KOPT-K1 (cell line): Measurements from ENCODE around the gene MON1A.
"Not testable (repeated sequence)": the region's sequence is repeated elsewhere in the genome, so short reads cannot be mapped to it uniquely, and the experiment has no call there.

Source experiments
- H3K27ac ChIP-seq: fragments of 200-600 bp; sonication (generic); 2 replicates; pipeline ENCODE4 v1.5.1; 2016; ENCODE audit warnings: antibody characterized with exemption, mild to moderate bottlenecking, low read depth, low read length; ENCODE audit not compliant: poor library complexity, severe bottlenecking
- H3K36me3 ChIP-seq: fragments of 200-600 bp; sonication (generic); 2 replicates; pipeline ENCODE4 v1.5.1; 2017; ENCODE audit warnings: antibody characterized with exemption, mild to moderate bottlenecking, low read length, moderate library complexity; ENCODE audit not compliant: insufficient read depth
- H3K9me3 ChIP-seq: fragments of 200-600 bp; sonication (generic); 2 replicates; pipeline ENCODE4 v1.5.1; 2017; ENCODE audit warnings: antibody characterized with exemption, low read length, mild to moderate bottlenecking; ENCODE audit not compliant: insufficient read depth, poor library complexity, severe bottlenecking

Gene MON1A

DNA sequence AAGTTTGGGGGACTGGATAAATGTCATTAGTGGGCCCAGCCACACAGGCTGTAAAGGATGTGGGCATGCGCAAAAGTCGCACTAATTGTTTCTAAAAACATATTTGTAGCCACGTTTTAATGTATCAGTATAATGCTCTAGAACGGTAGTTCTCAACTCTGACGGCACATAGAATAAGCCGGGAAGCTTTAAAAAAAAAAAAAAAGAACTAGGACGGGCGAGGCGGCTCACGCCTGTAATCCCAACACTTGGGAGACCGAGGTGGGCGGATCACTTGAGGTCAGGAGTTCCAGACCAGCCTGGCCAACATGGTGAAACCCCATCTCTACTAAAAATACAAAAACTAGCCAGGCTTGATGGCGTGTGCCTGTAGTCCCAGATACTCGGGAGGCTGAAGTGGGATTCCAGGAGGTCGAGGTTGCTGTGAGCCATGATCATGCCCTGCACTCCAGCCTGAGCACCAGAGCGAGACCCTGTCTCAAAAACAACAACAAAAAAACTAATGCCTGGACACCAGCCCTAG lies 618 bp upstream of the MON1A start:
- Histone ChIP-seq H3K27ac (peak overlapping the region; percentile 73), H3K36me3 (no peaks in the 10 kb centered on the region), H3K9me3 (no peaks in the 10 kb centered on the region)

- no peaks in the 10 kb centered on the region; the same call in 1 of the 2 replicates for H3K36me3 ChIP-seq
- no peaks in the 10 kb centered on the region for H3K9me3 ChIP-seq
- H3K27ac ChIP-seq, result no peak overlapping the region
Observed at GRCh38 chr3:49928481-49929017, 1.1 kb downstream of the MON1A start.

GRCh38 chr3:49927798-49928197 lies 1.8 kb downstream of the MON1A start:
- no peaks in the 10 kb centered on the region for H3K9me3 ChIP-seq
- no peaks in the 10 kb centered on the region; the same call in 1 of the 2 replicates for H3K36me3 ChIP-seq
- no peak overlapping the region for H3K27ac ChIP-seq

DNA sequence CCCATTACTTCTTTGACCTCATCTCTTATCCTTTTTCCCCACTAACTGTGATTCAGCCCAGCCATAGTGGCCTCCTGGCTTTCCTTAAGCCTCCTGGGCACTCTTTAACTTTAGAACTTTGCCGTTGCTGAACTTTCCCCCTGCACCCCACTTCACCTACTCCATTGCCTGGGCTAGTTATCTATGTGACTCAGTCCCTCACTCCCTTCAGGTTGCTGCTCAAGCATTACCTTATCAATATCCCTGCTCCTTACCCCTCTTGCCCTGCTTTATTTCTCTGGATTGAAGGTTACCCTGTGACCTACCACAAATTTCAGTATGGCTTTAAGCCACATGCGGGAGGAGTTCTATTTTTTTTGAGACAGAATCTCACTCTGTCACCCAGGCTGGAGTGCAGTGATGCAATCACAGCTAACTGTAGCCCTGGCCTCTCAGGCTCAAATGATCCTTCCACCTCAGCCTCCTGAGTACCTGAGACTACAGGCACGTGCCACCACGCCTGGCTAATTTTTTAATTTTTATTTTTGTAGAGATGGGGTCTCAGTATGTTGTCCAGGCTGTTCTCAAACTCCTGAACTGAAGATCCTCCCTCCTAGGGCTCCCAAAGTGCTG lies 3.4 kb downstream of the MON1A start:
- Histone ChIP-seq H3K36me3 (no peaks in the 10 kb centered on the region; the same call in 1 of the 2 replicates), H3K27ac (no peak overlapping the region), H3K9me3 (no peaks in the 10 kb centered on the region)

GRCh38 chr3:49925485-49925884 lies 4.1 kb downstream of the MON1A start:
- Histone ChIP-seq H3K27ac (no peak overlapping the region), H3K36me3 (no peaks in the 10 kb centered on the region; the same call in 1 of the 2 replicates), H3K9me3 (no peaks in the 10 kb centered on the region)

- H3K36me3 ChIP-seq, result no peaks in the 10 kb centered on the region; the same call in 1 of the 2 replicates
- no peaks in the 10 kb centered on the region for H3K9me3 ChIP-seq
- no peak overlapping the region for H3K27ac ChIP-seq
Observed at GRCh38 chr3:49924683-49925082, 4.9 kb downstream of the MON1A start.

DNA sequence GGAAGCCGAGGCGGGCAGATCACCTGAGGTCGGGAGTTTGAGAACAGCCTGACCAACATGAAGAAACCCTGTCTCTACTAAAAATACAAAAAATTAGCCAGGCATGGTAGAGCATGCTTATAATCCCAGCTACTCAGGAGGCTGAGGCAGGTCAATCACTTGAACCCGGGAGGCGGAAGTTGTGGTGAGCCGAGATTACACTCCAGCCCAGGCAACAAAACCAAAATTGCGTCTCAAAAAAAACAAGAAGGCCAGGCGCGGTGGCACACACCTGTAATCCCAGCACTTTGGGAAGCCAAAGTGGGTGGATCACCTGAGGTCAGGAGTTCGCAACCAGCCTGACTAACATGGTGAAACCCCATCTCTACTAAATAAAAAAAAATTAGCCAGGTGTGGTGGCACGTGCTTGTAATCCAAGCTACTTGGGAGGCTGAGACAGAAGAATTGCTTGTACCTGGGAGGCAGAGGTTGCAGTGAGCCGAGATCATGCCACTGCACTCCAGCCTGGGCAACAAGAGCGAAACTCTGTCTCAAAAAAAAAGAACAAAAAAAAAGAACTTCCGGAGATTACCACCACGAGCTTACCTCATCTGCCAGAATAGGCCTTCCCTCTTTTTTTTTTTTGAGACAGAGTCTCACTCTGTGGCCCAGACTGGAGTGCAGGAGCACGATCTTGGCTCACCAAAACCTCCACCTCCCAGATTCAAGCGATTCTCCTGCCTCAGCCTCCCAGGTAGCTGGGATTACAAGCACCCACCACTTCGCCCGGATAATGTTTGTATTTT lies 11.6 kb downstream of the MON1A start:
- H3K36me3 ChIP-seq, H3K27ac ChIP-seq, H3K9me3 ChIP-seq: not testable (repeated sequence)

GRCh38 chr3:49916686-49917085 lies 12.9 kb downstream of the MON1A start:
- Histone ChIP-seq H3K36me3 (peaks cover 10% of the 10 kb centered on the region; the same call in 1 of the 2 replicates), H3K9me3 (no peaks in the 10 kb centered on the region), H3K27ac (no peak overlapping the region)

DNA sequence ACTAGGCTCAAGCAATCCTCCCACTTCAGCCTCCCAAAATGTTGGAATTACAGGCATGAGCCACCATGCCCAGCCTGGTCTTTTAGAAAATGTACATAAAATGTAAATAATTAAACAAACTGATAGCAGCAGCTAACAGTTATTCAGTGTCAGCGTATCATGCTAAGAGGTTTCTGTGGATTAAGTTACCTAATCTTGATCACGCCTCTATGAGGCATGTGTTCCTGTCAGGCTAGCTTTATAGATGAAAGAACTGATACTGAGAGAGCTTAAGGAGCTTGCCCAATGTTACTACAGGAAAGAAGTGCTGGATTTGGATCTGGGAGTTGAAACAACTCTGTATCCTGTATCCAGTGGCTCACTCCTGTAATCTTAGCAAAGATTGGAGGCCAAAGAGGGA lies 14.7 kb downstream of the MON1A start:
- H3K9me3 ChIP-seq, result no peaks in the 10 kb centered on the region
- no peak overlapping the region for H3K27ac ChIP-seq
- peaks cover 27% of the 10 kb centered on the region; the same call in 1 of the 2 replicates for H3K36me3 ChIP-seq

DNA sequence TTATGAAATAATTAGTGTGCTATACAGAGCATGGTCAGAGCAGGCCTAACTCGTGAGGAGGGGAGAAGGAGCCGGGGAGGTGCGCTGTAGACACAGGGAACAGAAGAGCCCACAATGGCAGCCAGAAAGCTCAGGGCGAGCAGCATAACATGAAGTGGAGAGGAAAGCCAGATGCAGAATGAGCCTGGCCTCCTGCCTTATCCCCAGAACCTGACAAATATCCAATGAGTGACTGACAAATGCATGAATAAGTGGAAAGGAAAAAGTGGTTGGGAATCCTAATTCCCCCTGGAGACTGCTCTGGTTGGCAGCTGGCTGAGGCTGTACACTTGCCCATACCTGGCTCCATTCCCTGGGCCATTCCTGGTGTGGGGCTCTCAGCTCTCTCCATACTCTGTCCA lies 16.7 kb downstream of the MON1A start:
- Histone ChIP-seq H3K36me3 (peaks cover 40% of the 10 kb centered on the region; the same call in 1 of the 2 replicates), H3K9me3 (no peaks in the 10 kb centered on the region), H3K27ac (no peak overlapping the region)

GRCh38 chr3:49911611-49912010 lies 18.0 kb downstream of the MON1A start:
- peaks cover 40% of the 10 kb centered on the region; the same call in 1 of the 2 replicates for H3K36me3 ChIP-seq

DNA sequence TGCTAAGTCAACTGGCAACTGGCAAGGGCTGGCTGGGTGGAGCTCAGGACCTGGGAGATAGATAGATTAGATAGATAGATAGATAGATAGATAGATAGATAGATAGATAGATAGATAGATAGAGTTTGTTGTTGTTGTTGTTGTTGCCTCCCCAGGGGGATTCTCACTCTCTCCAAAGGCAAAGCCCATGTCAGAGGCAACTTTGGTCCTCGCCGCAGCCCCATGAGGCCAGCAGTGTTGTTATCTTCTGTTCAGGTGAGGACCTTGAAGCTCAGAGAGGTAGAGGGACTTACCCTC lies 18.5 kb downstream of the MON1A start:
- Histone ChIP-seq H3K27ac (no peak overlapping the region), H3K36me3 (peaks cover 40% of the 10 kb centered on the region; the same call in 1 of the 2 replicates), H3K9me3 (no peaks in the 10 kb centered on the region)

More at GRCh38 chr3:49911611-49912010, 18.0 kb downstream of the MON1A start:
- Histone ChIP-seq H3K9me3 (no peaks in the 10 kb centered on the region), H3K27ac (no peak overlapping the region)

DNA sequence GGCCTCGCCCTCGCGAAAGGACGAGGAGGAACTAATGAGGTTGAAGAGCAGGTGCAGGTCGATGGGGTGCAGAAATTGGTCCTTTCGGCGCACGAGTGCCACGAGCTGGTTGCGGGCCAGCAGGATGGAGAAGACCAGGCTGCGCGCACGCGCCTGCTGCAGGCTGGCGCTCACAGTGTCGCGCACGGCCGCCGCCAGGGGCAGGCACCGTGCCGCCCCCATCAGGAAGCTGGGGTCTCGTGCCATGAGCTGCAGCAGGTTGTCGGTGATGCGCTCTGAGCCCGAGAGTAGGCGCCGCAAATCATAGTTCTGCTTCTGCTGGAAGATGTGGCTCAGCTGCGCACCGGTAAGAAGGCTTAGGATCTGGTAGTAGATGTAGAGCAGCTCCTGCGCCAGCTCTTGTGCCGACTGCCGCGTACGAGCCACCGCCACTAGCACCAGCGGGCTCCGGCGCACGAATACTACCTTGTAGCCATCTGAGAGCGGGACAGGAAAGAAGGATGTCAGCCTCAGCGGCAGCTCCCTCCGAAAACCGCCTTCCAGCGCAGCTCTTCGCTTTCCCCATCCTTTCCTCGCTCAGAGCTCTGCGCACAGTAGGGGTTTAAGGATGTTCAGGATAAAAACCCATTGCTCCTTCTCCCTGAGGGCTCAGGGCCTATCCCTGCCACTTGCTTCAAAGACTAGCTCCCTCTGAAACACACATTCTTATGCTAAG lies 19.0 kb downstream of the MON1A start:
- H3K36me3 ChIP-seq, result peaks cover 40% of the 10 kb centered on the region; the same call in 1 of the 2 replicates
- no peak overlapping the region for H3K27ac ChIP-seq

DNA sequence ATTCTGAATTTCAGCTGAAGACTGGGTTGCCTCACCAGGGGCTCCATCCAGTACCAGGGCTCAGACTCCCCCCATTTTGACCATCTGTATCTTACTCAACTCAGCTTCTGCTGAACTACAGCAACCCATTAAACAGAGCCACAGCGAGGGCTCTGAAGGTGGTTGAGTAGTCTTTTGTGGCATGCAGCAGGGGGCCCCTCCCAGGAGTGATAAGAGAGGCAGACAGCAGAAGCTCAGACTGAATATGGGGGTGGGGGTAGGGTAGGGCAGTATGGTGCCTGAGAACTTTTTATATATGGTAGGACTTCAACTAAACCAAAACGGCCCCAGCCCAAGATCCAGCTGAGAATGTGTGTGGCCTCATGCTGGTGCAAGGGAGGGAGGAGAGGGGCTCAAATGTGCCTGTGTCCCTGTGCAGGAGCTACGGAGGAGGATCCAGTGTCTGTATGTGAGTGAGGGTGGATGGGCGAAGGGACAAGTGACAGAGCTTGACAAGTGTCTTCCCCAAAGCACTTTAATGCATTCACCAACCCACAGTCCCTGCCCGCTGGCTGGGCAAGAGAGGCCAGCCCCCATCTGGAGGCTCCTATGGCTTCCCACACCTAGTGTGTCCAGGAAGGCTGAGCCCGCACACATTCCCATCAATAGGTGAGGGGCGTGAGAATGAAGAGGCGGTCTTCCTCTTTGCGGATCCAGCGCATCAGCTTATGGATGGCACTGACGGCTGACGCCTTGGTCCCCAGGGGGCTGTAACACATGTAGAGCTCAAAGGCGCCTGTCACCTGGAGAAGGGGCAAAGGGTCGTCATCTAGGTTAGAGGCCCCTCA lies 21.0 kb downstream of the MON1A start:
- Histone ChIP-seq H3K27ac (no peak overlapping the region), H3K9me3 (no peaks in the 10 kb centered on the region), H3K36me3 (peaks cover 40% of the 10 kb centered on the region; the same call in 1 of the 2 replicates)

More for the DNA sequence above, 19.0 kb downstream of the MON1A start:
- H3K9me3 ChIP-seq, result no peaks in the 10 kb centered on the region
